GM15510 (cell line): ENCODE measurements around the gene NAV2.

ENCODE experiments used
- POLR2A ChIP-seq: IDR thresholded peaks from 3 replicates; pipeline ENCODE4 v1.6.1; 2011; ENCODE audit warnings: borderline replicate concordance; ENCODE audit not compliant: insufficient read length; ENCODE audit errors: extremely low read depth

NAV2 gene

DNA sequence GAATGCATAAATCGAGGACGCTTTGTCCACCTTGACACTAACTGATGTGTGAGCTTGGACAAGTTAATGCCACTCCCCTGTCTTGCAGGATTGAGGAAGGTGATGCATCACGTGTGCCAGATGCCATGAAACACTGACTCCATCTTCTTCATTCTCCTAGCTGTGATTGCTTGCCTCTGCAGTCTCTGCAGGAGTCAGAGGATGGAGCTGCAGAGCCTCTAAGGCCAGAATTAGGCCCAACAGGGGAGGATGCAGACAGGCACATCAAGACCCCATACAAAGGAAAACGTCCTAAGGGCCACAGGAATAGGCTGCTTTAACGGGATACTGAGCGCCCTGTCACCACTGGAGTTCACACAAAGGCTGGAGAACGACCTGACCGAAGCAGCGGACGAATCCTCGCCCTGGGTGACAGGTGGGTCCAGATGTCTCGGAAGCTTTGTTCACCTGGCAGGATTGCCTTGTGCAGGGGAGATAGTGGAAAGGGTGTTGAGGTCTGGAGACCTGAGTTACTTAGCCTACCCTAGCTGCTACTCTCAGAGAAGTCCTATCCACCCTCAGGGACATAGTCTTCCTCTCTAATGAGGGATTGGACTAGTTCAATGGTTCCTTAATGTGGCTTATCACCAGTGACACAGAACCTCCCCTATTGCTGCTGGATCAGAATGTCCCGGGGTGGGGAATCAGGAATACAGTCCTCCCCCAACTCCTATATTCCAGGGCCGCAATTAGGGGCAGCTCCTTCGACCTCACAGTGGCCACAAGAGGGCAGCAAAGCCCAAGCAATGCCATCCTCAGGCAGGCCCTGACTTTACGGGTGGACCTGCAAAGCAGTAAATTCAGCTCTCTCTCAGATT is 415.3 kb downstream of the NAV2 start:
- no peak for TF ChIP-seq POLR2A

- TF ChIP-seq POLR2A = no peak
Observed at GRCh38 chr11:20129665-20130064, 417.0 kb downstream of the NAV2 start.

GRCh38 chr11:20131788-20132666 is 419.4 kb downstream of the NAV2 start:
- TF ChIP-seq POLR2A = no peak

GRCh38 chr11:20132667-20133039 is 420.0 kb downstream of the NAV2 start:
- no peak for TF ChIP-seq POLR2A

GRCh38 chr11:20134991-20135736 is 422.5 kb downstream of the NAV2 start:
- no peak for TF ChIP-seq POLR2A

- TF ChIP-seq POLR2A = no peak
Observed at GRCh38 chr11:20137637-20138036, 425.0 kb downstream of the NAV2 start.

DNA sequence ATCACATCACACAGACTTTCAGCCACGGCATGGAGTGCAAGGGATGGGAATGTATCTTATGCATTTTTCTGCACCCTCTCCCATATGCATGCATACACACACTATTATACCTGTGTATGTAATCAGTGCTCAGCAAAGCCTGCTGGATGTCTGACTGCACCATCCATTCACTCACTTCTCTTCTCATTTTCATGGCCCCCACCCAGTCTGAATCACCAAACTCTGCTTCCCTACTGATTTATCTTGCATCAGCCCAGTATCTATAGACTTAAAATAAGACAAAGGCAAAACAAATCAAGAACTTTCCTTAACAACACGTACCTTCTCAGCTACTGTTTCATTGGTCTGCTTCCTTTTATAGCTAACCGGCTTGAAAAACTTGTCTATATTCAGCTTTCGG is 426.1 kb downstream of the NAV2 start:
- TF ChIP-seq POLR2A = no peak

DNA sequence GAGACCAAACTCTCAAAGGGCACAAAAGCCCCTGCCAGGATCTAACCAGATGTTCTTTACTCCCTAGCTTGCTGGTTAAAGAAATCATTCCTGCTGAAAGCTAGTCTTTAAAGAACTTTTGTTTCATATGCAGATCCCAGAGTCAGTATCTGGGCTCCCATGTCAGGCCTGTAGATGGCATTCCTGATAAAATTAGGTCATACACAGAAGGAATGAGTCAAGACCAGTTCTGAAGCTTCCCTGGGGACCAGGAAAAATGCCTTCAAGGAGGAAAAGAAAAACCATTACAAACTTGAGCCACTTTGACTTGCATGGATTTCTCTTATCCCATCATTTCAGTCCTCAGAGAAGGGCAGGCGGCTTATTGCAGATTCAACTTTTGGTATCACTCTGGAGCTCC is 441.7 kb downstream of the NAV2 start:
- TF ChIP-seq POLR2A = no peak

DNA sequence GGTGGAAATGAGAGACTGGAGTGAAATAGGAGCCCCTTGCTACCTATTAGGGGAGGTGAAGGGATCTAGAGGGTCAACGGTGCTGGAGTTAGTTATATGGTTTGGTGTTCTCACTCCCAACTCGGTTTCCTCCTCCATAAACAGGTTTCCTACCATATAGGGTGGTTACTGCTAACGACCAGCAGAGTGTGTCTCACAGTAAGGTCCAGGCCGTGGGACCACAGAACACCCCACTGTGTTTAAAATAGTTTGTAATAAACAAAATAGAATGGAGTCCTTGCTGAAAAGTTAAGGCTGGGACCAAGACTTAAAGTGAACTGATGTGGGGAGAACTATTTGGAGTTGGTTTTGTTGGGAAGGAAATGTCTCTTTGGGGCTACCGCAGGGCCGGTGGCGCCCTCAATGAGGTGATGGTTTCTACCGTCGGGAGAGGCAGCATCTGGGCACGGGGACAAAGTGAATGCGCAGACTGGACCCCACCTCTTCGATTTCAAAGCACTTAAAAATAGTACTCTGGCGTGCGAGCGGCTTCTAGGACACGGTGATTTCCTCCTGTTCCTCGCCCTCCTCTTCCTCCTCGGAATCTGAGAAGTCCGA is 443.1 kb downstream of the NAV2 start:
- no peak for TF ChIP-seq POLR2A

GRCh38 chr11:20156280-20156875 is 443.7 kb downstream of the NAV2 start:
- no peak for TF ChIP-seq POLR2A

- TF ChIP-seq POLR2A = no peak
Observed at GRCh38 chr11:20156876-20157613, 444.4 kb downstream of the NAV2 start.

DNA sequence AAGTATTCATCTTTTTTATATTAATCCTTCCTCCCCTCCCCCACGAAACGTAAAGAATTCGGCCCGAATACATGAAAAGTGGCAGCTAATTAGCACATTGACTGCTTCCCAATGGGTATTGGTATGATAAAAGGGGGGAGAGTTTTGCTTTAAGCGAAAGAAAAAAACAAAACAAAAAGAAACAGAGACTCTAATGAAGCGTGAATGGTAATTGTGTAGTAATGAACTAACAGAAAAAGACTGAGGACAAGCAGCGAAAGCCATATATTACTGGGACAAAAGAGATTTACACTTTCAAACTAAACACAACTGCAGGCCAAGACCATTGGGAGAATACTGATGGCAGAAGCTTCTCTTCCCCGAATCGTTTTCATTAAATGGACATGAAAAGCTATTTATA is 445.1 kb downstream of the NAV2 start:
- no peak for TF ChIP-seq POLR2A

DNA sequence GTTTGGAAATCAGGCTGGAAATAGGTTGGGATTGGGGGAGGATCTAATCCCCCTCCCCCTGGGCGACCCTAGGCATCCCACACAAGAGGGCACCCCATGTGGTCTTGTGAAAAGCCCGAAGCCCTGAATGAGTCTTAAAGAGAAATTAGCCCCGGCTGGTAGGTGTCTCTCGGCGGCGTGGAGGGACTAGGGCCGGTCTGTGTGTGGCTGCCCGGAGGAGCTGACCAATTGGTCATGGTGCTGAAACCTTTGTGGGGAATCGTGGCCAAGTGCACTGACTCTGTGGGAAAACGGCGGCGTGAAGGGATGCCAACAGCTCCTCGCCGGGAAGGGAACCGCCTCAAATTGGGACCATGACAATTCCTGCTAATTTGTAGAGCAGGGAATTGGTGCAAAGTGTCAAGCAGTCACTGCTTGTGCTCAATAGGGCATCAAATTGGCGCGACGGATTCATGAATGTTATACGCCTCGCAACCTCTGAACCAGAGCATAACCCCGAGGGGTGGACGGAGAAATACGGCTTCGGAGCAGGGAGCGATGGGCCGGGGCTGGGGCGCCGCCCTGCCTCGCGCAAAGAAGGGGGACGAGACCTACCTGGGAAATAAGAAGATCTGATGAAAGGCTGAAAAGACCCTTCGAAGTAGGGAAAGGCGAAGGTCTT is 446.1 kb downstream of the NAV2 start:
- no peak for TF ChIP-seq POLR2A
